Glomerular visceral epithelial cell (primary cell): ENCODE data around the gene TNFRSF1A.
"Not testable (repeated sequence)": the region's sequence is repeated elsewhere in the genome, so short reads cannot be mapped to it uniquely, and the experiment has no call there.

Source experiments
- DNase-seq: peaks from one replicate; pipeline ENCODE4 v3.0.0-alpha.2; 2016; ENCODE audit errors: extremely low spot score

TNFRSF1A gene

GRCh38 chr12:6356374-6356820, 14.5 kb upstream of the TNFRSF1A start:
- DNase-seq = no peak

- no peak for DNase-seq
Measured at GRCh38 chr12:6355491-6356373, 13.9 kb upstream of the TNFRSF1A start.

DNA sequence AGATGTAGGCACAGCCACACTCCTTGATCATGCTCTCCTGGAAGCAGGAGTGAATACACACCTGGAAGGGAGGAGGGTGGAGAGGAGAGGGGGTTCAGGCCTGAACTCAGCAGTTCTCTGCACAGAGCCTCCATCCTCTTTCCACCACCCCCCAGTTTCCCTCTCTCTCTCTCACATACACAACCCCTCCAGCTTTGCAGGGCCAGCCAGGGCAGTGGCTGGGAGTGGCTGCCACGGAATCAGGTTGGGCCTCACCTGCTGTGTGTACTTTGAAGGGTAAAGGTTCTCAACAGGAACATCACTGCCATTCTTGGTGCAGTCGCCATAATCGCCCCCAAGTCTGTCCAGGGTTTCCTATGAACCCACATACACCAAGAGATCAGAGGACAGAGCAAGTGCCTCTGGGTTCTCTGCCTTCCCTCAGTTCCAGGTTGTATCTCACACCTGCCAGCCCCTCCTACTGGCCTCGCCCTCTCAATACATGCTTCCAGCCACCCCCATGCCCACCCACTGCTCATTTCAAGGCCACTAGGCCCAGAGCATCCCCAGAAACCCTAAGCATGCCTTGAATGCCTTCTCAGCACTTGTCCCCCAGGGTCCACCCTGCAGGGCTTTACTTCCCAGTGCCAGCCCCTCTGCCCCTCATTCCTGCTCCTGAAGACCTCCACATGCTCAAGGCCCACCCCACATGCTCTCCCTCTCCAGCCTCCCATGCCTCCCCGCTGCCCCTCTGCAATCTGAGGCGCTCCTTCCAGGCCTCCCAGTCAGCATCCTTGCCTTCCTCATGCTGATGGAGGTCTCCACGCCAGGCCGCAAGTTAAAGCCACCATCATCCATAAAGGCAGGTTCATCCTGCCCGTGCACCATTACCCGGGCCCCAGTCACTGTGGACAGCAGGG, 12.9 kb upstream of the TNFRSF1A start:
- DNase-seq = no peak

- DNase-seq = no peak
Measured at GRCh38 chr12:6352193-6353173, 10.6 kb upstream of the TNFRSF1A start.

- DNase-seq = no peak
Measured at GRCh38 chr12:6351622-6352021, 9.7 kb upstream of the TNFRSF1A start.

- peak; percentile 71 for DNase-seq
Measured at GRCh38 chr12:6347367-6348338, 5.8 kb upstream of the TNFRSF1A start.

DNA sequence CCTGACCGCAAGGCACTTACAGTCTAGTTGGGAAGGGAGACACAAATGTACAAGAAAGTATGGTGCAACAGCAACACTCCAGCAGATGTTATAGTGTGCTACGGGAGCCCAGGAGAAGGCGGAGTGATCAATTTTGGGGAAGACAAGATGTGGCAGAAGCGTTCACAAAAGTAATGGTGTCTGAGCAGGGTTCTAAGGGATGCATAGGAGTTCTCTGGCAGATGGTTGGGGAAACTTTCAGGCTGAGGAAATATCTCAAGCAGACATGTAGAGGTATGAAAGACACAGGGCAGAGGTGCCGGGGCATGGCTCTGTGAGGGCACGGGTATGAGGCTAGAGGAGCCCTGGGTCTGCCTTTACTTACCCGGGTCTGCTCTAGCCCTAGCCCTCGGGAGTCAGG, 5.1 kb upstream of the TNFRSF1A start:
- DNase-seq = no peak

DNA sequence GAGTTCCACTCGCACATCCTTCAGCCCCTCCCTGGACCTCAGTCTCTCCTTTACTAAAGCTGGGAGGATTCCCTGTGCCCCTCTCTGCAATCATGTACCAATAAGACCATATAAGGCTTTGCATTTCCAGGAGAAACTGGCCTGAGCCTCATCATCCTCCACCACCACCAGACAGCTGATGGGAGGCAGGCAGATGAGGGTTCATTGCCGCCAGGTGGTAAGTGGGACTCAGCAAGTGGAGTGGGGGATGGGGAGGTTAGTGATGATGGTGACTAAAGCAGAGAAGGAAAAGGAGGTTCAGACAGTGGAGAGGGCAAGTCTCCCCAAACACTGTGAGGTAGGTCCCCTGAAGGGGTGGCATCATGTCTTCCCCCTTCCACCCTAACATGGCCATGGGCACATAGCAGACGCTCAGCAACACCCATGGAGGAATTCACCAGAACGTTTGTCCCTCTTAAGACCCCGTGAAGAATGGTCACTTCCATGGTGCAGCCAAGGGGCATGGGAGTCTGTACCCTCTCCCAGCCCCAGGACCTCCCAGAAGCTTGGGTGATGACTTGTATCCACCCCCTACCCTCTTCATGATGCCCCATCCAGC, 4.5 kb upstream of the TNFRSF1A start:
- no peak for DNase-seq

DNA sequence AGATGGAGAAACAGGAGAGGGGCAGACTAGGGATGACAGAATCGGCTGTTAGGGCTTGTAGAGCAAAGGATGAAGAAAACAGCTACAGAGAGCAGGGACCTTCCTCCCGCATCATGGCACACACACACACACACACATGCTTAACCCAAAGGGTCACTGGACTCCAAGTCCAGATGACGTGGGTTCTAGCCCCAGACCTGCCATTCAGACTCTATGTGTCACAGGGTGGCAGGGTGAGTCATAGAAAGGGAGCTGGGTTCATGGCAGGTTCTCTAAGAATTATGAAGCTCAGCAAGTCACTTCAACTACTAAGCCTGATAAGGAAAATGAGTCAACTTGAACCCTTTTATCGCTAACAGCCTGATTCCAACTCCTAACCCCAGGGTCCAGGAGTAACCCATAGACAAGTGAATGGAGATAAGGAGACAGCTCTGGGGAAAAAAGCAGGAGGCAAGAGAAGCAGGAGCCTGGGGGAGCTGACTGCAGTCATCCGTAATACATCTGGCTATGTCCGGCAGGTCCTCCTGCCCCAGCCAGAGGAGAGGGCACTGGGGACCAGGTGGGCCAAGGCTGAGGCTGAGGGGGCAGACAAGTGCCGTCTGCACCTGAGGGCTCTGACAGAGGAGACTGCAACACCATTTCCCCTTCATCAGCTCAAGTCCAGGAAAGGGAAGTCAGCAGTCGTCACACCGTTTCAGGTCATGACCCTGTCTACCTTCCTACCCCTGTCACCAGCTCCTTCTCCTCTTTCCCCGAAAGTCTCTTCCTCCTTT, 3.6 kb upstream of the TNFRSF1A start:
- peak; percentile 86 for DNase-seq

- DNase-seq = not testable (repeated sequence)
Measured at GRCh38 chr12:6344101-6344660, 2.3 kb upstream of the TNFRSF1A start.

DNA sequence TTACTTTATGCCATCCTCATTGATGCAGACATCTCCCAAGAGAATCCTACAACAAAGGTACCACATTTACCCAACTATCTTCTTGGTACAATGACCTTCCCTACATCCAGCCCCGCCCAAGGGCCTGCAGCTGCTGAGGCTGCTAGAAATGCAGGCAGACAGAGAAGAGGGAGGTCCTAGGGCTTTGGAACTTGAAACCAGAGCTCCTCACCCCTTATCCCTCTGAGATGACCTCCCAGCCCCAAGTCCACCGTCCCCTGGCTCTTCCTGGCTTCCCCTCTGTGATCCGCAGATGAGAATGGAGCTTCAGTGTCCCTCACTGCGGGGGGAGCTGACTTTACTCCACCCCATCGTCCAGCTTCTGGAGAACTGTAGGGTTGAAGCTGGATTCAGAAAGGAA, 1.6 kb upstream of the TNFRSF1A start:
- DNase-seq = no peak

DNA sequence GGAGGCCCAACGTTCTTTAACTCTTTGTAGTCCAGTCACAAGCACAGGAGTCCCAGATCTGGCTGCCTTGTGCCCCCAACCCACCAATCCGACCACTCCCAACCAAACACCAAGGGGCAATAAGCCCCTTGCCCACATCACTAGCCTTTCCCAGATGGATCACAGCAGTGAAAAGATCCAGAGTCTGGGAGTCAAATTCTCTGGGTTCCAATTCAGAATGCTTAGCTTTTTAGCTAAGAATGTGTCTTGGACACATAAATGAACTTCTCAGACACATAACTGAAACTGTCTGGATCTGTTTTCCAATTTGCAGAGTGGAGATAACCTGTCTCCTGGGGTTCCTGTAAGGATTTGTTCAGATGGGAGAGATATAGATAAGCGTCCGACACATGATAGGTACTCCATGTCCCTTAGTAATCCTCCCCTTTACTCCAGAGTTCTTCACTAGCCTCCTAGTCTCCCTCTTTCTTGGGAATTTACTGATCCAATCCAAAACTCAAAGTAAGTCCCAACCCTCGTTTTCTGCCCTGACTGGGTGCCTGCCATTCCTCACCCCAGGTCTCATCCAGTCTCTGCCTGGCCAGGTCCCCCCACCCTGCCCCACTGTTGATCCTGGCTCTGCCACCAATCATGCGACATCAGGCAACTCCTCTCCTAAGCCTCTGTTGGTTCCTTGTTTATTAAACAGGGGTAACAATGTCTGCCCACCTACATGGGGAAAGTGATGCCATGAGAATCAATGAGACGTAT, 439 bp upstream of the TNFRSF1A start:
- DNase-seq = no peak

DNA sequence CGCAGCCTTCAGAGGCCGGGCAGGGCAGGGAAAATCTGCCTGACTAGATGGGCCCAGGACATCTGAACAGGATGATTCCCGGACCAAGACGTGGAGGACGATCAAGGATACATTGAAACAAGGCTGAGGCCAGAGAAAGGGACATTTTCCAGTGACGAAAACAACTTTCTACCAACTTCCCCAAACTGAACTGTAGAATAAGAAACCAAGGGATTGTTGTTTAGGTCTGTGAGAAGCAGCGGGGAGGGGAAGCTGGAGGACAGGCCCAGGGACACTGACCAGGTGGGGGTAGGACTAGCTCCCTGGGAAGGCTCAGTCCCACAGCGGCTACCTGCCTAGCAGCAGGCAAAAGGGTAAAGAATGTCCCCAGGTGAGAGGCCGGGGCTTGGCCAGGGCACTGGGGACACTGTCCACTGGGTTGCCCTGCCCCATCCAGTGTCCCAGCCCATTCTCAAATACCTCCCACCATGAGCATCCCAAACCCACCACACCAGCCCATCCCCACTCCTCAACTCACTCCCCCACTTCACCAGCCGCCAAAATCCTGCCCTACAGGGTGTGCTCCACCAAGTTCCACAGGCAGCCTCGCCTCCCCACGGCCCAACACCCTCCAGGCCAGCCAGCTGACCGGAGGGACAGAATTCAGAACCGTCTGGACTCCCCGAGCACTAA, 995 bp downstream of the TNFRSF1A start:
- DNase-seq = no peak

DNA sequence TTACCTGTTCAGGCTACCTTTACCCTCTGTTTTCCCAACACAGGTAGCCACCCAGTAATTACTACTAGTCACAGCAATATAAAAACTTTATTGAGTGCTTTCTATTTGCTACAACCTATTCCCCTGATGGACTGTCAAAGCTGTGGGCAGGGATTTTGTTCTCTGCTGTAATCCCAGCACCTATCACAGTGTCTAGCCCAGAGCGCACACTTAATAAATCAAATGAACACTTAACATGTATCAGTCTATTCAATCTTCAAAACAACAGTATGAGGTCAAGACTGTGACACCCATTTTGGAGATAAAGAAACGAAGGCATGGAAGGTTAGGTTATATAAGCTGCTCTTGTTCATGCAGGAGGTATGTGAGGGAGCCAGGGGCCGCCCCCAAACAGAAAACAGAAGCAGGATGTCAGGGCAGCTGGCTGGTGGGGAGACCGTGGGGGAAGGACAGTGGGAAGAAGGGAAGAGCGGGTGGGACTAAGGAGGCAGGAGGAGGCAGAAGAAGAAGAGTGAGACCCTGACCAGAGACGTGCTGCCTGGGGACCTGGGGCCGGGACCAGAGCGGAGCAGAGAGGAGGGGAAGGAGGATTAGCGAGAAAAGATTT, 1.7 kb downstream of the TNFRSF1A start:
- DNase-seq = peak; percentile 54

DNA sequence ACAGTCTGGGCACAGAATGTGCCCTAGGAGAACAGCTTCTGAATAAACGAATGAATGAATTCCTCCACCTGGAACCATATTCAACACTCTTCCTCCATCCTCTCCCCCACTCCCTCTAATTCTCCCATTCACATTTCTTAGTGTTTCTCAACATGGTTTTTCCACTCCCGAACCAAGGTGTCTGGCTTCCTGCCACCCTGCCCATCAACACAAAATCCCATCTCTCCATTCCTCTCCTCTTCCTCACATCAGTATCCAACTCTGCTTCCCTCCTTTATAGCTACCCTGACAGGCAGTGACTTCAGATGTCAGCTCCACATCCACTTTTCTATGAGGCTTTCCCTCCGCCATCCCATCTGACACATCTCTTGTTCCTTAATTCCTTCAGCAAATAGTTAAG, 2.9 kb downstream of the TNFRSF1A start:
- DNase-seq = no peak

DNA sequence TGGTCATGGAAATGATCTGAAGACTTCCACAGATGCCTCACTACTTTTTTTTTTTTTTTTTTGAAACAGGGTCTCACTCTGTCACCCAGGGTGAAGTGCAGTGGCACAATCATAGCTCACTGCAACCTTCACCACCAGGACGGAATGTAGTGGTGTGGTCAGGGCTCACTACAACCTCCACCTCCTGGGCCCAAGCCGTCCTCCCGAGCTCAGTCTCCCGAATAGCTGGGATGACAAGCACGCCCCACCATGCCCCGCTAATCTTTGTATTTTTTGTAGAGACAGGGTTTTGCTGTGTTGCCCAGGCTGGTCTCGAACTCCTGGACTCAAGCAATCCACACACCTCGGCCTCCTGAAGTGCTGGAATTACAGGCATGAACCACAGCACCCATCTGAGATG, 3.3 kb downstream of the TNFRSF1A start:
- not testable (repeated sequence) for DNase-seq

- no peak for DNase-seq
Measured at GRCh38 chr12:6337958-6338433, 3.9 kb downstream of the TNFRSF1A start.
